GM21737 (cell line): Measurements from ENCODE around the gene NAA25.
"Not testable (repeated sequence)": the region's sequence is repeated elsewhere in the genome, so short reads cannot be mapped to it uniquely, and the experiment has no call there.

Source experiments
- ATAC-seq: cut with Tn5 transposase; IDR thresholded peaks from one replicate; pipeline ENCODE4 v1.9.1; 2021; ENCODE audit warnings: mild to moderate bottlenecking, moderate library complexity; ENCODE audit not compliant: unreplicated experiment

Gene NAA25

GRCh38 chr12:112010415-112011344 lies 97.9 kb downstream of the NAA25 start:
- no peak for ATAC-seq

DNA sequence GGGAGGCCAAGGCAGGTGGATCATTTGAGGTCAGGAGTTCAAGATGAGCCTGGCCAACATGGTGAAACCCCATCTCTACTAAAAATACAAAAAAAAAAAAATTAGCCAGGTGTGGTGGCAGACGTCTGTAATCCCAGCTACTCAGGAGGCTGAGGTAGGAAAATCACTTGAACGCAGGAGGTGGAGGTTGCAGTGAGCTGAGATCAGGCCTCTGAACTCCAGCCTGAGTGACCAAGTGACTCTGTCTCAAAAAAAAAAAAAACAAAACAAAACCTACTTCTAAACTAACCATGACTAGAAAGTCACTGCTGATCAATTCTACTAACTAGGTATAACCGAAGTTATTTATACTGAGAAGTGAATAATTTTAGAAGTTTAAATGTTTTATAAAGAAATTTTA lies 99.0 kb downstream of the NAA25 start:
- ATAC-seq = not testable (repeated sequence)

DNA sequence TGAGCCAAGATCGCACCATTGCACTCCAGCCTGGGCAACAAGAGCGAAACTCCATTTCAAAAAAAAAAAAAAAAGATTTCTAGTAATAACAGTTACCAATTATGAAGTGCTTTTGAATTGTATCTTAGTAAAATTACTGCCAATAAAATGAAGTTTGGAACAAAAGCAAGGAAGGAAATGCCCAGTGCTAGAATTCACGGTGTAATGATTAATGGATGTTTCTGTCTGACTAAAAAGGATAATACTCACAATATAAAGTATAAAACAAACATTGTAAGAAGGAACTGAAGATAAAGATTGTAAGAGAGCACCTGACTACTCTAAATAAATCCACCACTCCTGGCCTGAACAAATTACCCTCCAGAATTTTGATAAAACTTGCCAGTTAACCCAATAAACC lies 99.7 kb downstream of the NAA25 start:
- ATAC-seq = no peak

GRCh38 chr12:112007945-112008344 lies 100.6 kb downstream of the NAA25 start:
- no peak for ATAC-seq

GRCh38 chr12:112005419-112006395 lies 102.9 kb downstream of the NAA25 start:
- no peak for ATAC-seq

DNA sequence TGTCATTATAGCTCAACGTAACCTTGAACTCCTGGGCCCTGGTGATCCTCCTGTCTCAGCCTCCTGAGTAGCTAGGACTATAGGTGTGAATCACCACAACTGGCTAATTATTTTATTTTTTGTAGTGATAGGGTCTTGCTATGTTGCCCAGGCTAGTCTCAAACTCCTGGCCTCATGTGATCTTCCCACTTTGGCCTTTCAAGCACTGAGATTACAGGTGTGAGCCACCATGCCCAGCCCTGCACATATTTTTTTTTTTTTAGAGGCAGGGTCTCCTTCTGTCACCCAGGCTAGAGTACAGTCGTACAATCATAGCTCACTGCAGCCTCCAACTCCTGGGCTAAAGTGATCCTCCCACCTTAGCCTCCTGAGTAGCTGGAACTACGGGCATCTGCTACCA lies 104.5 kb downstream of the NAA25 start:
- ATAC-seq = no peak

- no peak for ATAC-seq
These were observed 107.0 kb downstream of the NAA25 start for GRCh38 chr12:112001576-112001975.

GRCh38 chr12:112000820-112001219 lies 107.8 kb downstream of the NAA25 start:
- no peak for ATAC-seq

GRCh38 chr12:111999129-111999528 lies 109.5 kb downstream of the NAA25 start:
- ATAC-seq = not testable (repeated sequence)

DNA sequence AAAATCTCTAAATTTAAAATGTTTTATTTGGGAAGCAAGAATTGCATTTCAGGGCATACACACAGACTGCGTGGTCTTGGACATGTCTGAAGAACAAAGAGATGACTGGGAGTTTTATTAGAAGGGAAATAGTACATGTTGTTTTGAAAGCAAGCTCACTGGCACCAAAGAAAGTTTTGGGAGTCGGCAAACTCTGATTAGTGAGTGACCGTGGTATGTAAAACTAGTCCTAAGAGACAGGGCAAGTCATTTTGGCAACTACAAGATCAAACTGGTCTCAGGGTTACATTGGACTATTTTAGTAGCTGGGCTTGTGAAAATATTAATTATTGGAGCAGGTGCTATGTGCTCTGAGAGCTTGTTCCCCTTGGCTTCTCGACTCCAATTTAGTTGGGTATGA lies 110.6 kb downstream of the NAA25 start:
- ATAC-seq = no peak

- no peak for ATAC-seq
These were observed 111.3 kb downstream of the NAA25 start for GRCh38 chr12:111997300-111997699.

DNA sequence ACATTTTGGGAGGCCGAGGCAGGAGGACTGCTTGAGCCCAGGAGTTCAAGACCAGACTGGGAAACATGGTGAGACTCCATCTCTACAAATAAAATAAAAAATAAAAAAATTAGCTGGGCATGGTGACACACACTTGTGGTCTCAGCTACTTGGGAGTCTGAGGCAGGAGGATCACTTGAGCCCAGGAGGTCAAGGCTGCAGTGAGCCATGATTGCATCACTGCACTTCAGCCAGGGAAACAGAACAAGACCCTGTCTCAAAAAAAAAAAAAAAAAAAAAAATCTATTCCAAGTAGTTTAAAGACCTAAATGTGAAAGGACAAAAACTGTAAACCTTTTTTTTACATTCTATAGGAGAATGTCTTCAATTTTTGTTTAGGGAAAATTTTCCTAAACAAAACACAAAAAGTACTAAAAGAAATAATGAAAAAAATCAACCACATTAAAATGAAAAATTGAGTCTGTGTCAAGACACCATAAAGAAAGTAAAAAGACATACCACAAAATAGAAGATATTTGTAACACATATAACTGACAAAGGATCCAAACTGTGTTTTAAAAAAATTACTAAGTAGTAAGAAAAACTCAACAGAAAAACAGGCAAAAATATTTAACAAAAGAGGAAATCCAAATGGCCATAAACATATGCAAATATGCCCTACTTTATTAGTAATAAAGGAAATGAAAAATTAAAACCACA lies 112.7 kb downstream of the NAA25 start:
- no peak for ATAC-seq

DNA sequence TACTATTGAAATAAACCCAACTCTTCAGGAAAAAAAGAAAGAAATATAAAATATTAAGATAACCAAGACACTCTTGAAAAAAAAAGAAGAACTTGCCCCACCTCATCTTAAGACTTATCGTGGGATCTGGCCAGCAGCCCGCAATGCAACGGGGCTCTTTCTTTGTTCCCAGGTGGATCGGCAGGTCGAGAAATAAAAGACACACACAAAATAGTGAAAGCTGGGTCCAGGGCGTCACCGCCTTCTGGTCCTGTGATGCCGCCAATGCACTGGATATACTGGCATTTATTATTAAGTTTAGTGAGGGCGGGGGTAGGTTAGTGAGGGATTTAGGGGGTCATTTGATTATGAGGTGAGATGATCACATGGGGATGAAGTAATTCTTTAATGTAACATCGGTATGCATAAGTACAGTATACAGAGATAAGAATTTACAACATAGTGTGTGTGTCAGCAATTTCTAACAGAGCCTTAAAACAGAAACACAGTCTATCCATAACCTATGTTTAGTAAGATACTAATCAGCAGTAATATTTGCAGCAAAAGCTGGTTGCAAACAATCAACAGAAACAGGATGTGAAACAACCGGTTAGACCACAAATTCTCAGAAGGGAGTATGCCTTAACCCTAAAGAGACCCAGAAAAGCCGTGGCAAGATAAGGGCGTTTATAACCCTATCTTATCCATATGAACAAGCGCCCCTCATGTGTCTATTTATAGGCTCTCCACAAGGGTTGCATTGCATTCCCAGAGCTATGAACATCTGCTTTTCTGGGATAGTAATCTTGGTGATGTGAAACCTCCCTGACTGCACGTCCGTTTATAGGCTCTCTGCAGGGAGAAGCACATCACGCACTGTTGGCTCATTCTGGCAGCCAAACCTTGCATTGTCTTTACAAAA lies 114.1 kb downstream of the NAA25 start:
- not testable (repeated sequence) for ATAC-seq

DNA sequence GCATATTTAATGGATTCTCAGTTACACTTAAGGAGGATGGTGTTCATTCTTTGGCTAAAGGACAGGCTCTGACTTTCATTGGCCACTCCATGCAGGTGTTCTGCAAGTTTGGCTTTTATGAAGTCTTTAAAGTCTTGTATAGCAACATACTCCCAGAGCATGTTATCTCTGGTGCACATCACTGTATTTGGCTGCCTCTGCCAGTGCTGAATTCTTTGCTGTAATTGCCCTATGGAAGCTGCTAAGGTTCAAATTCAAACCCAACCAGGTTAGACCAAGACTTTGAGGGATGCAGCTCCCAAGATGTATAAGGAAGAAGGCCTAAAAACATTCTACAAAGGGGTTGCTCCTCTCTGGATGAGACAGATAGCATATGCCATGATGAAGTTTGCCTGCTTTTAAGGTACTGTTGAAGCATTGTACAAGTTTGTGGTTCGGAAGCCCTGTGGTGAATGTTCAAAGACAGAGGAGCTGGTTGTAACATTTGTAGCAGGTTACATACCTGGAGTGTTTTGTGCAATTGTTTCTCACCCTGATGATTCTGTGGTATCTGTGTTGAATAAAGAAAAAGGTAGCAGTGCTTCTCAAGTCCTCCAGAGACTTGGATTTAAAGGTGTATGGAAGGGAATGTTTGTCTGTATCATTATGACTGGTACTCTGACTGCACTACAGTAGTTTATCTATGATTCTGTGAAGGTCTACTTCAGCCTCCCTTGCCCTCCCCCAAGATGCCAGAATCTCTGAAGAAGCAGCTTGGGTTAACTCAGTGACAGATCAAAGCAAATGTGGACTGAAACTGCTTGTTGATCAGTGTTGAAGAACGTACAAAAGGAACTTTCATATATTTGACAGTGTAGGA lies 115.1 kb downstream of the NAA25 start:
- ATAC-seq = peak; percentile 42

GRCh38 chr12:111992464-111992863 lies 116.1 kb downstream of the NAA25 start:
- no peak for ATAC-seq

- ATAC-seq = no peak
These were observed 116.6 kb downstream of the NAA25 start for GRCh38 chr12:111991946-111992345.

DNA sequence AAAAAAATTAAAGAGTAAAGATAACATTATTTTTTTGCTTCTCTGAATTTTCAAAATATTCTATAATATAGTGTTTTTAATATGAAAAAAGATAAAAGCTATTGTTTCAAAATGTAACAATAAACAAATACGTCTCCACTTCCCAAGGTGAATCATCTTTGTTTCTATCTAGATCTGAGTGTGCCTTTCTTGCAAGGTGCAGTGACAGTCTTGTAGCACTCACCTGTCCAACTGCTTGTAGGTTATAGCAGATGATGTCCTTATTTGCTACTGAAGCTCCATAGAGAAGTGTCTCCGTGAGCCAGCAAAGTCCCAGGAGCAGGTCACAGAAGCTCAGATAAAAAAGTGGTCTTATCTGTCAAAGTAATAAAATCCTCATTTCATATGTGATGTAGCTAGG lies 117.0 kb downstream of the NAA25 start:
- ATAC-seq = no peak

DNA sequence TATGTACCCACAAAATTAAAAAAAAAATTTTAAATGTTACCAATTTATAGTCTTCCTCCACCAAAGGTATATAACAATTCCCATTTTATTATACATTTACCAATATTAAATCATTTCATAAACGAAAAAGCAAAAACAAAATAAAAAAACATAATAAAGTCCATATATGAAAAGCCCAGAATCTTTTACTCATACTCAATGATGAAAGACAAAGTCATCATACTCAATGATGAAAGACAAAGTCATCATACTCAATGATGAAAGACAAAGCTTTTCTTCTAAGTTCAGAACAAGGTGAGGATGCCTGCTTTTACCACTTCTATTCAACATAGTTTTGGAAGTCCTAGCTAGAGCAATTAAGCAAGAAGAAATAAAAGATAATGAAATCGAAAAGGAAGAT lies 123.8 kb downstream of the NAA25 start:
- no peak for ATAC-seq

DNA sequence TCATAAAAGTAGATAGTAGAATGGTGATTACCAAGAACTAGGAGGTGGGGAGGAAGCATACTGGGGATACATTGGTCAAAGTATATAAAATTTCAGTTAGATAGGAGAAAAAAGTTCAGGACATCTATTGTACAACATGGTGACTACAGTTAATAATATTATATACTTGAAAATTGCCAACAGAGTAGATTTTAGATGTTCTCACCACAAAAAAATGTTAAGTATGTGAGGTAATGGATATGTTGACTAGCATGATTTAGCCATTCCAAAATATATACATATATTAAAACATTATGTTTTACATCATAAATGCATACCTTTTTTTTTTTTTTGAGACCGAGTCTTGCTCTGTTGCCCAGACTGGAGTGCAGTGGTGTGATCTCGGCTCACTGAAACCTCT lies 126.6 kb downstream of the NAA25 start:
- no peak for ATAC-seq
